GM21825 (cell line): ENCODE data around the gene KLF9.
A peak's percentile ranks its signal among the peaks of the same experiment; 100 is the strongest.

Experiments used
- ATAC-seq: cut with Tn5 transposase; IDR thresholded peaks from one replicate; pipeline ENCODE4 v1.9.1; 2021; ENCODE audit warnings: mild to moderate bottlenecking, moderate library complexity; ENCODE audit not compliant: unreplicated experiment

KLF9 gene

DNA sequence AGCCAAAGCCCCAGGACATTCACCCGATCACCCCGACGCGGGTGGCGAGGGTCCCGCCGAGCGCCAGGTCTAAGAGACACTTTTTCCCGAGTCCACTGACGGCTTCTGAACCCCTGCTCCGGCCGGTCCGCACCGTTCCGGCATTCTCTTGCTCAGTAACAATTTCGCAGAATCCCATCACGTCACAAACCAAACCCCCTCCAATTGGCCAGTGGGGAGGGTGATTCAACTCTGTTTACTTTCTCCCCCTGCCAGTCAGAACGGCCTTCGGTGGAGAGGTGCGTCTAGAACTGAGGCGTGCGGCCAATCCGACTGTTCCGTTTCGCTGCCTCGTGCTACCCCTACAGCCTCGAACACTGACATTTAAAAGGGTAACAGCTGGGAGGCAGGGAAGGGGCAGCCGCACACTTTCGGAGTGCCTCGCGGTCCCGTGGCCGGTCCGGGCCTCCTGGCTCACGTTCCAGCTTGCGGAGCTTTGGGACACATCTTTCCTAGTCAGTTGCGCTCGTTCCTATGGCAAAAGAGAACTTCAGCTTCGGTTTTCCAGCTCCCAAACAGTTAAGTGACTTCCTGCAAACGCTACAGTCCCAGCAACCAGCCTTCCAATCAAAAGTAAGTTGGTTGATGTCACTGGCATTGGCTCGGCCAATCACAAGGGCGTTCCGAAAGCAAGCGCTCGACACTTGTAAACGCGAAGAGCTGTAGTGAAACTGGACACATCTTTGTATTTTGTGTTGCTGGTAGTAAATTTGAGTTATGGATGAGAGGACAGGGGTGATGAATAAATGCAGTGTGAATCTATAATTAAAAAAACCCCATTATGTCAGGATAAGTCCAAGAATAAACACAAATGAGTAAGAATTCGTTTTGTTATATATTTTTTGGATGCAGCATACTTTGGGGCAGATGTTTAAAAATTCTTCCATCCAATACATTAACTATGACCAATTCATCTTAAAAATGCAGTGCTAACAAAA, at the start of gene KLF9:
KLF9 (minus strand) TSS at position 859 of the 977 bp plus-strand sequence. CDS start 1,294 bp downstream, outside the sequence.
- peak; percentile 63 for ATAC-seq

DNA sequence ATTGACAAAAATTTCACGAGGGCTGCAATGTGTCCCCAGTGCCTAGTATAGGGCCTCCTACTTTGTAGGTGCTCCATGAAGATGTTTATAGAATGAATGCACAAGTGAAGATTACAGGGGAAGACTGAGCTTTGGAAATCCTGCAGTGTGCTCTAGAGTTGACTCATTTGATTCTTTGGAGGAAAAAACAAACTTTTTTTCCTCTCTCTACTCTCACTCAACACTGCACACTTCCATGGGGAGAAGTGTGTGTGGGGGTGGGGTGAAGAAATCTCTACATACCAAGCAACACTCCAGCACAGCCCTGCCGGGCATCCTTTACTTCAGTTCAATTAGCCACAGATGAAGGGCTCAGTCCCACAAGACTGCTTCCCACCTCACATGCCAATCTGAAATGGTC, 49.4 kb upstream of the KLF9 start:
- no peak for ATAC-seq

- no peak for ATAC-seq
Observed at GRCh38 chr9:70462300-70462699, 47.8 kb upstream of the KLF9 start.

DNA sequence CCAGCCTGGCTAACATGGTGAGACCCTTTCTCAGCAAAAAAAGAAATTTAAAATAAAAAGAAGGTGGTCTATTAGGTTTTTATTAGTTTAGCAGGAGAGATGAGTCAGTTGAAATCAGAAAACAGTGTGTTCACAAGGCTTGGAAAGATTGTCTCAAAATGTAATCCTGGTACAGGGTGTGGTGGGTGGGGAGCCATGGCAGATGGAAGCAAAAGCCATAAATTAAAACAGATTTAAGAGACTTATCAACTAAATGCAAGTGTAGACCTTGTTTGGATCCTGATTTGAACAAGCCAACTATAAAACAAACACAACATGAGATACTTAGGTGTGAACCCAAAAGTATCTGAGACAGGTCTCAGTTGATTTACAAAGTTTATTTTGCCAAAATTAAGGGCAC, 42.8 kb upstream of the KLF9 start:
- no peak for ATAC-seq

GRCh38 chr9:70455993-70456704, 41.7 kb upstream of the KLF9 start:
- ATAC-seq: no peak

DNA sequence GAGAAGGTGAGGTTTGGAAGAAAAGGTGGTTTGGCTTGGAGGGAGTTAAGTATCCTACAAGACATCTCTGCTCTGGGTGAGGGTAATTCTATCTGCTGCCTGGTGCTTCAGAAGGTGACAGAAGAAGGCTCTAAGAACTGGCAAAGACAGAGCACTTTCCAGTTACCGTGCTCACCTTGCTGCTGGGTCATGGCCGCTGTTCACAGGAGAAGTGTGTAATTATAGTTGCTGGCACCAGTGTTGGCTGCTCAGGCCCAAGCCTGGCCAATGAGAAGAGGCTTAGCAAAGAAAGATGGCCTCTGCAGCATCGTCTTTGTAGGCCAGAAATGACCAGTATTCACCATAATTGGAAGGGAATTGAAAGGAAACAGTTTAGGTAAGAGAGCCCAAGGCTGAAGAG, 37.9 kb upstream of the KLF9 start:
- no peak for ATAC-seq

- no peak for ATAC-seq
Observed at GRCh38 chr9:70451765-70452164, 37.3 kb upstream of the KLF9 start.

- ATAC-seq: no peak
Observed at GRCh38 chr9:70450738-70451137, 36.3 kb upstream of the KLF9 start.

GRCh38 chr9:70449461-70449860, 35.0 kb upstream of the KLF9 start:
- no peak for ATAC-seq

GRCh38 chr9:70448919-70449318, 34.5 kb upstream of the KLF9 start:
- ATAC-seq: no peak

DNA sequence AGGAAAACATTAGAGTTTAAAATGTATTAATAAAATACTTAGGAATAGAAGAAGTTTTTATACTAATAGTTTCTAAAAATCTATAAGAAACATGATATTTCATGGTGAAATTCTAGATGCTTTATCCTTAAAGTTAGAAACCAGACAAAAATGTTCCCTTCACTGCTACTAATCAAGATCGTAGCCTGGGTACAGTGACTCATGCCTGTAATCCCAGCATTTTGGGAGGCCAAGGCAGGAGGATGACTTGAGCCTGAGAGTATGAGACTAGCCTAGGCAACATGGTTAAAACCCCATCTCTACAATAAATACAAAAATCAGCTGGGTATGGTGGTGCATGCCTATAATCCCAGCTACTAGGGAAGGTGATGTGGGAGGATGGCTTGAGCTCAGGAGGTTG, 30.4 kb upstream of the KLF9 start:
- no peak for ATAC-seq

- ATAC-seq: no peak
Observed at GRCh38 chr9:70442328-70442848, 27.9 kb upstream of the KLF9 start.

DNA sequence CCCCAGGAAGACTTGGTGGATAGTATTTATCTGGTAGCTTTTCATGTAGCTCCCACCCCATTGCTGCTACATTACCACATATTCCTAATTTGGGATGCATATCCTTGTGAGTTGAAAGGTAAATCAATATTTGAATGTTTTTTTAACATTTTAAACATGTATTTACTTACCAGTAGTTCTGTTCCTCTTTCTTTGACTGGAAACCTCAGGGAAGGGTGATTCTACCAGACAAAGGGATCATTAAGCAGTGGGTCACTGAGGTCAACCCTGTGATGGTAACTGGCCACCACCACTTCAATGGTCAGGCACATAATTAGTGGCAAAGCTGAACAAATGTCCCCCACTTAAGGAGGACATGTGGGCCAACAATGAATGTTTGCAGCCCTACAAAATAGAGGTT, 27.2 kb upstream of the KLF9 start:
- ATAC-seq: no peak

DNA sequence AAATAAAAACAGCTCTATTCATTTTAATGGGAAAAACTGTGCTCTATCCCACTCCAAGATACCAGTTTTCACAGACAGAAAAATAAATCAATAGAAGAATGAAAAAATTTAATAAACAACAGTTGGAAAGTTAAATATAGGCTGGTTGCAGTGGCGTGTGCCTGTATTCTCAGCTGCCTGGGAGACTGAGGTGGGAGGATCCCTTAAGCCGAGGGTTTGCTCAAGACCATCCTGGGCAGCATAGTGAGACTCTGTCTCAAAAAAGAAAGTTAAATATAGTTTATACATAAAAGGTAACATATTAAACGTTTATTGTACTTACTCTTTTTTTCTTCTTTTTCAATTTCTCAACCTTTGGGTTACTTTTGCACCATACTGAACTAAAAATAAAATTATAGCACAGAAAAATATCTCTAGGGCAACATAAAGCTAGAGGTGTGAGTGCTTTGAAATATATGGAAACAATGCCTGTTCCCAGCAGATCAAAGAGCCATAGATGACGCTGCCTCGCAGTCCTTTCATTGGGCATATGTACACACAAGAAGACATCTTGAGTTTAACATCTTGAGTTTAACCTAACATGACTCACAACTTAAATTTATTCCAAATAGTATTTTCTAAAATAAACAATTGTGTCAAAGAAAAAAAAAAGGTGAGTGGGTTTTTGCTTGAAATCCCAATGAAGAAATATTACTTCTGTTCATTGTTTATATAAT, 25.7 kb upstream of the KLF9 start:
- no peak for ATAC-seq

DNA sequence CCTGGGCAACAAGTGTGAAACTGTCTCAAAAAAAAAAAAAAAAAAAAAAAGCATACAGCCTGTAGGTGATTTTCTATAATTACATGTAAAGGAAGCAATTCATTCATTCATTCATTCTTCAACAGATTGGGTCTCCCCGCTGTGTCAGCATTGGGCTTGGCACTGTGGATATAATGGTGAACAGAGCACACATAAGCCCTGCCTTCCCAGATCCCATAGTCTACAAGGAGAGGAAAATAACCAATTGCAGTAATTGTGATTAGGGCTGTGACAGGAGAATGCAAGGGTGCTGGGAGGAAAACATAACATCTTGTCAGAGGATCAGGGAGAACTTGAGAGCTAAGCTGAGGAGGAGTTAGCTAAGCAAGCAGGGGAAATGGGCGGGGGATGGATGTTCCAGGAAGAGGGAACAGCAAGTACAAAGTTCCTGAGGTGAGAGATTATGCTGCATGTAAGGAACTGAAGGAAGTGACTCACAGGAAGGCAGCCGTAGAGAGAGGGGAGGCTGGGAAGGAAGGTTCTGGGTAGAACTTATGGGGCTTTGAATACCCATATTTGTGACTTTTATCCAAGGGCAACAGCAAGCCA, 24.0 kb upstream of the KLF9 start:
- no peak for ATAC-seq

- no peak for ATAC-seq
Observed at GRCh38 chr9:70435948-70436347, 21.5 kb upstream of the KLF9 start.

DNA sequence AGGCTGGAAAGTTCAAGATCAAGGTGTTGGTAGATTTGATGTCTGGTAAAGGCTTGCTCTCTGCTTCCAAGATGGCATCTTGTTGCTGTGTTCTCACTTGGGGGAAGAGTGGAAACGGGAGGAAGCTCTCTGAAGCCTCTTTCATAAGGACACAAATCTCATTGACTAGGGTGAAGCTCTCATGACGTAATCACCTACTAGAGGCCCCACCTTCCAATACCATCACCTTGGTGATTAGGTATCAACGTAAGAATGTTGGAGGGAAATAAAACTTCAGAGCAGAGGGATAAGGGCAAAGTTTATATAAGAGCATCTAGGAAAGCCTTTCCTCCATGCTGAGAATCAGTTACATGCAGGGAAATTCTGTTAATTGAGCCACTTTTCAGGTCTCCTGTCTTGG, 15.4 kb upstream of the KLF9 start:
- ATAC-seq: no peak

- no peak for ATAC-seq
Observed at GRCh38 chr9:70428781-70429180, 14.3 kb upstream of the KLF9 start.

- ATAC-seq: no peak
Observed at GRCh38 chr9:70427161-70427945, 12.9 kb upstream of the KLF9 start.

DNA sequence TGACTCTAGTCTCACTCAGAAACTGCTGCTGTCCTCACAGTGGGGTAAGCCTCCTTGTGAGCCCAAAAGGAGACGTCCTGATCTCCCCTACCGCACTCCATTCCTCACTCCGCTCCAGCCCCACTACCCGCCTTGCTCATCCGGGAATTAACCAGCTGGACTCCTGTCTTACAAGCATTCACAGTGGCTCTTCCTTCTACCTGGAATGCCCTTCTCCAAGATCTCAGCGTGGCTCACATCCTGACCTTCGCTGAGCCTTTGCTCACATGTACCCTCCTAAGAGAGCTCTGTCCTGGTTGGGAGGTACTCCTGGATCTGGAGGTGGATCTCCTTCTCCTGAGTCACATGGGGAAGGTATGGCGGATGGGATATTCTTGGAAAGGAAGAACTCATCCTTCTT, 10.7 kb upstream of the KLF9 start:
- no peak for ATAC-seq
